HG03103 (cell line): ENCODE measurements around the gene PIP5K1C.
"Not testable (repeated sequence)": the region's sequence is repeated elsewhere in the genome, so short reads cannot be mapped to it uniquely, and the experiment has no call there.

Experiments used
- ATAC-seq: cut with Tn5 transposase; IDR thresholded peaks from one replicate; pipeline ENCODE4 v1.9.1; 2021; ENCODE audit warnings: low read depth; ENCODE audit not compliant: unreplicated experiment

Gene PIP5K1C

DNA sequence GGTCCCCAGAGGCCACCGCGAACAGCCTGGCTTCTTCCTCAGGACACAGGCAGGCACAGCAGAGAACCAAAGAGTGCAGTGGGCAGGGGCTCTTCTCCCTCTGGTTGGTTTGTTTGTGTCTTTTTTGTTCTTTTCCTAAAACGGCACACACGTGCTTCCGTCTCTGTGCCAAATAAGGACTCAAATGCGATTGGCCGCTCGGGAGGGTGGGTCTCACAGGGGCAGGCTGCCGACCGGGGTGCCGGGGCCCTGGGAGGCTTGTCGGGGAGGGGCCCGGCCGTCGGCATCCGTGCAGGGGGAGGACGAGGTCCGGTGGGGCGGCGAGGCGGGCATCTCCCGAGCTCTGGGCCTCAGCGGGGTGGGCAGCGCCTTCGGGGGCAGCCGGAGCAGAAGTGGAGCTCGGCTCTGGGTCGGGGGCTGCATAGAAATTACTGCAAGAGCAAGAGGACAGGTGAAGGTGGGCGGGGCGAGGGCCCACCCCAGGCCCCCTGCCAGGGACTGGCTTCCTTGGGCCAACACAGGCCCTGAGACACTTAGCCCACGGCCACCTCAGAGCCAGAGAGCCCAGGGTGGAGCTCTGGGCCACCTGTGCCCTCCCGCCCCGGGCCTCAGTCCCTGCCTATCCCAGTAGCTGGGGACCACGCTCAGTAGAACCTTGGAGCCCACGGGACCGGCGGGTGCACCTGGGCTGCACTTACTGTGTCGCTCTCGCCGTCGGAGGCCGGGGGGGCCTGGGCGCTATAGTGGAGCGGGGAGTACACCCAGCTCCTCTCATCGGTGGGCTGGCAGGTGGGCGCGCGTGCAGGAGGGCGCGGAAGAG is 67.3 kb downstream of the PIP5K1C start:
- no peak for ATAC-seq

DNA sequence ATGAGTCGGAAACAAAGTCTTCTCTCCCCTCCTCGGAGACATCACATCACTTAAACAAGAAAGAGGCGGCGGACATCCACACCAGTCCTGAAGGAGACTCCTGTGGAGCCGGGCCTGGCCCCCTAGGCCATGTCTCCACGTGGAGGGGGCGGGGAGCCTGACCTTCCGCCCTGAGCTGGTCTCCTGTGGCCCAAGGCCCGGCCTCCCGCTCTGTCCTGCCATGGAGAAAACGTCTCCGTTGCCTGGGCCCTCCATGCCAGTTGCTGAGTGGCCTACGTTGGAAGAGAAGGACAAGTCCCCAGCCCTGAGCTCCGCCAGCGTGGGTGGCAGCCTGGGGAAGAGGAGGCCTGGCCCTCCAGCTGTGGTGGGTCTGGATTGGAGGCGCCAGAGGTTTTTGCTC is 68.2 kb downstream of the PIP5K1C start:
- no peak for ATAC-seq

DNA sequence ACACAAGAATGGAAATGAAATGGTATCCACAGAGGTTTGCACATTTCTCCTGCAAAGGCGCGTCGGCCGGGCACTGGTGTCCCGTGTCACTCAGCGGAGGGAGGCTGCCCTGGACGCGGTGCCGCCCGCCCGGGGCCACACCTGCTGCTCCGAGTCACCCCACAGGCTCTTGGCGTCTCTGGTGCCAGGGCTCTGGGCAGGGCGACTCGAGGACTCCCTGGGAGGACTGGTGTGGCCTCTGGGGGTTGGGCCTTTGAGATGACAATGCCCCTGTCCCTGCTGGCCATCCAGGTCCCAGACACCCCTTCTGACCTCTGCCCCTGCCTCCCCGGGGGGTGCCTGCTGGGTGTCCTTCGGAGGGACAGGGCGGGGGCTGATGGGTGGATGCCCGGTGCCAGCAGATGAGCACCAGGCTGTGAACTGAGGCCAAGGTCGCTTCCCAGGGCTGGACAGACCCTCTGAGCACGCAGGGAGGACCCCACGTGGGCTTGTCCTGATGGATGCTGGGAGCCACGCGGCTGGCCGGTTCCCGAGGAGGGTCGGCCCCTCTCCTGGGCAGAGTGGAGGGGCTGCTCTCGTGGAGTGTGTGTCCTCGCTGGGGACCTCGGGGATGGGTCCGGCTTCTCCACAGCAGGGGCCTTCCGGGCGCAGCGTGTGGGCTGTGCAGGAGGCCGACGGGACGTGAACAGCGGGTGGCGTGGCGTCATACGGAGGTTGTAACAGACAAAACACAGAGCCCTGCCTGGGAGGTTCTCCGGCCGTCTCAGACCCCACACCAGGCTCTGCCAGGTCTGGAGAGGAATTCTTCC is 69.0 kb downstream of the PIP5K1C start:
- no peak for ATAC-seq

DNA sequence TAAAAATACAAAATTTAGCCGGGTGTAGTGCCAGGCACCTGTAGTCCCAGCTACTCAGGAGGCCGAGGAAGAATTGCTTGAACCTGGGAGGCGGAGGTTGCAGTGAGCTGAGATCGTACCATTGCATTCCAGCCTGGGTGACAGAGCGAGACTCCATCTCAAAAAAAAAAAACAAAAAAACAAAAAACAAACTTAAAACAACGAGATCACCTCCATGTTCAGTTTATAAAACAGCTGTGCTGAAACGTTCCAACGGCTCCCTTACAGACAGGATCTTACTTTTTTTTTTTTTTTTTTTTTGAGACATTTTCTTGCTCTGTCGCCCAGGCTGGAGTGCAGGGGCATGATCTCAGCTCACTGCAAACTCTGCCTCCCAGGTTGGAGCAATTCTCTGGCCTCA is 71.5 kb downstream of the PIP5K1C start:
- not testable (repeated sequence) for ATAC-seq

DNA sequence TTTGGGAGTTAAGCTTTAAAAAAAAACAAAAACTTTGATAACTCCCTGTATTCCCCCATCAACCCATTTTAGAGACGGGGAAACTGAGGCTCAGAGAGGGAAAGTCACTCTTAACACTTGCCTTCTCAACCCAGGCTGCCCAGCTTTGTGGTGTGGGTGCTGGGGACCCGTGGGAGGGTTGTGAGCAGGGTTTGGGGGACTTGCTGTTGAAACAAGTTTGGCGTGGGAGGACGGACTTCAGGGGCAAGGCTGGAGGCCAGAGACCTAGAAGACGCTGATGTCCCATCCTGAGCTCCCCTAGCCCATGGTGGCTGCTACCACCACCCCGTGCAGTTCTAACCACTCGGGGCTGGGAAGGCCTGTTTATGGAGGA is 72.9 kb downstream of the PIP5K1C start:
- ATAC-seq = no peak

DNA sequence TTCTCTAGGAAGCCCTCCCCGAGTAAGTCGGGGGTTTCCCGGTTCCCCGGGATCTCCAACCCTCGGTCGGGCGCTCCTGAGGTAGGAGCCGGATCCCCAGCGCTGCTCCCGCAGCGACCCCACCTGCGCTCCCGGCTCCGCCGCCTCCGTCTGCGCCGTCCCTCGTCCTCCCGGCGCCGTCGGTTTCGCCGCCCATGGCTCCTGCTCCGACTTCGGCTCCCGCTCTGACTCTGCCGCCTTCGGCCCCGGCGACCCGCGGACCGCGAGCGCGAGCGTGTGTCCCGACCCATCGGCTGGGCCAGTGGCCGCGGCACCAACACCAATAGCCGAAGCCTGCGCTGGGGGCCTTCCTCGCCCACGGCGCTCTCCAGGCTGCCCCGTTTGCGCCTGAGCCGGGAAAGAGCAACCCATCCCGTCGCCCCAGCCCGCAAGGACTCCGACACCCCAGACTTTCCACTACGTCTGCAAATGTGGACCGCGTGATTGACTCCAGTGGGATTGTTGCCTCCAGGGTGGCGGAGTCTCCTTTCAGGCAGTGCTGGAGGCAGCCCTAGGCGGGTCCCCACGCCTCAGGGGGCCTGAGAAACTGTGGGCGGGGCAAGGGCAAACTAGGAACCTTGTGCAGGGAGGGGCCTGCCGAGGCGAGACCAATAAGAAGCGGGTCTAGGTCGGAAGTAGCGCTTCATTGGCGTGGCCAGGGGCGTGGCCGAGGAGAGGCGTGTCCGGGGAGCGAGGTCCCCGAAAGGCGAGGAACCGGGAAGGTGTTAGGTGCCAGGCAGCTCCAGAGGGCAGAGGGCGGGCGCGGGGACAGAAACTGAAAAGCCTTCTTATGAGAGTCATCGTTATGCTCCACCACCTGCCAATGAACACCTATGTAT is 73.6 kb downstream of the PIP5K1C start, which contains the start of gene CACTIN:
Gene CACTIN (minus strand): TSS at position 318 of the 878 bp plus-strand sequence. CDS start 28 bp downstream, at position 290.
- ATAC-seq = peak; percentile 81

DNA sequence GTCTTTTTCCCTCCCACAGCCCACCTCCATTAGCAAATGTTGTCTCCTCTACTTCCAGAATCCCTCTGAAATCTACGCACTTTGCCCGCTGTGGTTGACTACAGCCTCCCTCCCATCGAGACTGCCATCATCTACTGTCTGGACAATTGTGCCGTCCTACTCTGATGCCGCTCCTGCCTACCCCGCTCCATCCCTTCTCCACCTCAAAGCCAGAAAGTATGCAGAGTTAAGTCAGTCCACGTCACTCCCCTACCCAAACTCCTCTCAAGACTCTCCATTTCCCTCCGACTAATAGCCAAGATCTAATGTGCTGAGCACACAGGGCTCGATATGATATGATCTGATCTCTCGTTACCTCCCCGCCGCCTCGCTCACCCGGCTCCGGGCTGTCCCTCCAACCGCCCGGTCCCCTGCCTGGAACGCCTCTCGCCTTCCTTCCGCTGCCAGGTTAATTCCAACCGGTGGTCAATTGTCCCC is 74.2 kb downstream of the PIP5K1C start:
- no peak for ATAC-seq

DNA sequence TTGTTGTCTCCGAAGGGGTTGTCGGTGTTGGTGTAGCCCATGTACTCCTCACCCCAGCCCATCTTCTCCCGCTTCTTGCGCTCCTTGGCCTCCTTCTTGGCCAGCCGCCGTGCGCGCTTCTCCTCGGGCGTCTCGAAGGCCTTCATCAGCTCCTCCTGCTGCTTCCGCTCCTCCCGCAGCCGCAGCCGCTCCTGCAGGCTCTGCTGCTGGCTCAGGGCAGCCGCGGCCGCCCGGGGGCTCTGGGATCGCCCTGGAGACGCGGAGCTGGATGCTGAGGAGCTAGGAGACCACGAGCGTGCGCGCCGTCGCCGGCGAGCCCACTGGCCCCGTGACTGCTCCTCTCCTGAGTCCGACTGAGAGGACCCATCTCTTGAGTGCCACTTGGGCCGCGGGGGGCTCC is 76.6 kb downstream of the PIP5K1C start:
- no peak for ATAC-seq

DNA sequence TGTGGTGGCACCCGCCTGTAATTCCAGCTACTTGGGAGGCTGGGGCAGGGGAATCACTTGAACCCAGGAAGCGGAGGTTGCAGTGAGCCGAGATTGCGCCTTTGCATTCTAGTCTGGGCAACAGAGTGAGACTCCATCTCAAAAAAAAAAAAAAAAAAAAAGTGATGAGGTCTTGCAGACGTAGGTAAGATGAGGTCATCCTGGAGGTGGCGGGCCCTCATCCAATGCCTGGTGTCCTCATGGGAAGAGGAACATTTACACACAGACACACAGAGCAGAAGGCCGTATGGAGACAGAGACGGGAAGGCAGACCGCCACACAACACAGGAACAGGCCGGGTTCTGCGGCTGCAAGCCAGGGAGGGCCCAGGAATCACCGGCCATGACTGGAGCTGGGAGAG is 78.0 kb downstream of the PIP5K1C start:
- no peak for ATAC-seq

DNA sequence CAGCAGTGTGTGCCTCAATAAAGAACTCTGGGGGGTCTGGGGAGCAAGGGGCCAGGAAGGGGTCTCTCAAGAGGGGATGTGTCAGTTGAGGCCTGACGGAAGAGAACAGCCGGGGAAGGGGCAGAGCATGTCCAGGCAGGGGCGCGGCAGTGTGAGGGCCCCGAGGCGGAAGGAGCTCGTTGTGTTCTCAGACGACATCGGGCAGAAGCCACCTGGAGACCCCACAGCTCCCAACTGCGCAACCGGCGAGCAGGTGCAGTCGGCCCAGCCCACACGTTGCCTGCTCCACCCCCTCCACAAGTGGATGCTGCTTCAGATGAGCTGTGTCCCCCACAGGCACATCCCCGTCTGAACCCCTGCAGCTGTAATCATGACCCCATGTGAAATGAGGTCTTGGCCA is 78.6 kb downstream of the PIP5K1C start:
- no peak for ATAC-seq

DNA sequence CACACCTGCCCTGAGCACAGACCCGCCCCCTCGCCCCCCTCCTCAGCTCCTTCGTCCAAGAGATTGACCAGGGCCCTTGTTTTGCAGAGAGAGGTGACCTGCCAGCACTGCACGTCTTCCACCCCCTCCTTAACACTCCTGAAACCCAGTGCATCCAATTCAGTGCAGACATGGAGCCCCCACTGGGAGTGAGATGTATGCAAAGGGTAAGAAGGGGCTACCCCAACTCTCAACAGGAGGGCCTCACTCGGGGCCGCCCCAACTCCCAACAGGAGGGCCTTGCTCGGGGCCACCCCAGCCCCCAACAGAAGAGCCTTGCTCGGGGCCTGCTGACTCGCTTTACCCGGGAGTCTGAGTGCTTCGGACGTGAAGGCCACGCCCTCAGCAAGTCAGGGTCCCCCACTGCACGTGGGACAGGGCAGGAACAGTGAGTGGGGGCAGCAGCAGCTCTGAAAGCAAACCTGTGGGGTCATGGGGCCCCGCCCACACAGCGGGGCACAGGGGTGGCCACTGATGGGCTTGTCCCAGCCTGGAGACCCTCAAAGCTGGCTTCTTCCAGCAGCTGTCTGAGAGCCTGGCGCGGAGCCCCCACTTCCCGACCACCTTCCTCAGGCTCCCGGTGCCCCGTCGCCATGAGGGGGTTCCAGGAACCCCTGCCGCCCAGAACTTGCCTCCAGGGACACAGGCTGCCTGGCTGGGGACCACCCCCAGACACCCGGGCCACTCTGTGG is 79.3 kb downstream of the PIP5K1C start:
- no peak for ATAC-seq

DNA sequence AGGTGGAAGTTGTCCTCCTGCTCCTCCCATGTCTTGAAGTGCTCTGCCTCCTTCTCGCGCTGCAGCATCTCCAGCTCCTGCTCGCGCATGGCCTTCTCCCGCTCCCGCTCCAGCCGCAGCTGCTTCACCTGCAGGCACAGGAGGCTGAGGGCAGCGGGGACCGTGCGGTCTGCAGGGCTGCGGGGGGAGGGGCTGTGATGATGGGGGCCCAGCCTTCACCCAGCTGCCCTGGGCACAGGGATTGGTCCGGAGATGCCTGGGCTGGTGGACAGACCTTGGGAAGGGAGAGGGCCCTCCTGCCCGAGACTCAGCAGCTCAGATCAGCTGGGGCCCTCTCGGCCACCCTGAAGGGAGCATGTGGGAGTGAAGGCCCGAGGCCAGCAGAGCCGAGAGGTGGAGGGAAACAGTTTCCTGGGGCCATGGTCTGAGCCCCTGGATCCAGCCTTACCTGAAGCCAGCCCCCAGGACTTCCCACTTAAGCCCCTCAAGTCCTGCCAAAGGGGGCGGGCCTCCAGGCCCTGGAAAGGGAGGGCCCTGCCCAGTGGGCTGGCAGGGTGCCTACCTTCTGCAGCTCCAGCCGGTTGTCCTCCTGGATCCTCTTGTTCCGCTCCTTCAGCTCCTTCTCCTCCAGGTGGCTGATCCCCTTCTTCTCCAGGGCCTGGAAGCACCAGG is 80.0 kb downstream of the PIP5K1C start:
- no peak for ATAC-seq

DNA sequence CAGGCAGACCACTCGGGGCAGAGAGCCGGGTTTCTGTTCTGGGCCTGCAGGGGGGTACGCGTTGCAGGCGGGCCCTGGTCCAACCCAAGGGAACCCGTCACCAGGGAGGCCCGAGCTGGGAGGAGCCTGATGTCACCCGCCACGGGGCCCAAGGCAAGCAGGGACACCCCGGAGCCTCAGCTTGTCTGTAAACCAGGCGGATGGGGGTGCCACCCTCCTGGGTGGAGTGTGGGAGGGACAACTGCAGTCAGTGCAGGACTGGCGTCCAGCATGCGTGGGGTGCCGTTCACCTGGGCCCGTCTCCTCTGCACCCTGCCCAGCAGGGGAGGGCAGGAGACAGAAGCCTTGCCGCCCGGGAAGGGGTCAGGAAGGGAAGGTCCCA is 80.6 kb downstream of the PIP5K1C start:
- no peak for ATAC-seq

DNA sequence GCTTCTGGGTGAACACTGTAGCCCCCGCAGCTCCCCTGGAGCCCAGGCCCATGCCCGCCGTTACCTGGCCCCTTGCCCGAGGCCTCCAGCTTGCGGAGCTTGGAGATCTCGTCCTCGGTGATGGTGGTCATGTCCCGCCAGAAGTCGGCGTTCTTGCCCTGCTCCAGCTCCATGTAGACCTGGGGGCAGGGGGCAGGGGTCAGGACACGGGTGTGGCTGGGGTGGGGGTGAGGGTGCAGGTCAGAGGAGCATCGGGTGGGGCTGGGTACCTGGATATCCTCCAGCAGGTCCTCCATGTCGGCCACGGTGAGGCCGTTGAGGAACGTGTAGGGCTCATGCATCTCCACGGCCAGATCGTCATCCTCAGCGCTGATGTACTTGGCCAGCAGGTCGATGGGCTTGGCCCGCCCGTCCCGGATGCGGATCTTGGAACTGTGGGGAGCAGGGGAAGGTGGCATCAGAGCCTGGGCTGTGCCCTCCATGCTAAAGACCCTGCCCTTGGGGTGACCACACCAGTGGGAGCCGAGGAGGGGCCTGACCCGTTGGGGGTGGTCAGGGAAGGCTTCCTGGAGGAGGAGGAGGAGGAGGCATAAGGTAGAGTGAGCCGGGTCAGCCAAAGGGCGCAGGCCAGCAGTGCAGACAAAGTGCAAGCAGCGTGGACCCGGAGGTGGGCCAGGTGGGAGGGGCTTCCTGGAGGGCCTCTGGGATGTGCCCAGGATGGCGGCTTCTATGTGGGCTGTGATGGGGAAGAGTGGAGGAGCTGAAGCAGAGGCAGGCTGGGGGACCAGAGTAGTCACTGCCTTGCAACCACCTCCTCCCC is 81.2 kb downstream of the PIP5K1C start:
- no peak for ATAC-seq

DNA sequence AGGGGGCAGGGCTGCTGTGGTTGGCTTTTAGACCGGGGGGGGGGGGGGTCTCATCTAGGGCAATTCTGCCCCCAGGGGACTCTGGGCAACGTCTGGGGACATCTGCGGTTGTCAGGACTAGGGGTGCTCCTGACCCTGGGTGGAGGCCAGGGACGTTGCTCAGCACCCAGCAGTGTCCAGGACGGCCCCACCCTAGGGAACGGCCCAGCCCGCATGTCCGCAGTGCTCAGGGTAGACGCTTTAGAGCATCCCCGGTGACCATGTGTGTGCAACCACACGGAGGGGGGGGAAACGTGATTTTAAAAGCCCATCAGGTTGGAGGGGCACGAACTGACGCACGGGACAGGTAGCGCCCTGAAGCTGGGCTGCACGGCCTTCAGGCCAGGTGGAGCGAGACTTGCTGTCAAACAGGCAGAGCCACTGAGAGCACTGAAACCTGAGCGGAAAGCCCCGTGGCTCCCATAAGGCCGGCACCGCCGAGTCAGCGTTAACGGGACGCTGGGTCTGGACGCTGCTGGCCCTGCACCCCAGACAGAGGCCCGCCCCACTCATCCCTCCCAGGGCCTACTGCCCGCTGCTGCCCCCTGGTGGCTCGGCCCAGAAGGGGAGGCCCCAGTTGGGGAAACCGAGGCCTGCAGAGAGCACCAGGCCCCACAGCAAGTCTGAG is 82.0 kb downstream of the PIP5K1C start:
- no peak for ATAC-seq

DNA sequence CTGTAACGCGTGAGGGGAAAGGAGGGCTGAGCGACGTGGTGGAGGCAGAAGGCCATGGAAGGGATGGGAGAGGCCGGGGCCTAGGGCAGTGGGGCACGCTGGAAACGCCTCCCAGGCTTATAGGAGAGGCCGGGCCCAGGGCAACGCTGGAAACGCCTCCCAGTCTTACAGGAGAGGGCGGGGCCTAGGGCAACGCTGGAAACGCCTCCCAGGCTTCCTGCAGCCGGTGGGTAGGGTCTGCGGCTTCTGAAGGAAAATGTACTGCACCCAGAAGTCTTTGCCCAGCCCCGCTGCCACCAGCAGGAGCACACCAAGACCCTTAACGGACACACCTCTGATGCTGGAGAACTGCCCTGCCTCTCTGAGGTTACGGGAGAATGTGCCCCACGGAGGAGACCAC is 82.8 kb downstream of the PIP5K1C start:
- no peak for ATAC-seq

DNA sequence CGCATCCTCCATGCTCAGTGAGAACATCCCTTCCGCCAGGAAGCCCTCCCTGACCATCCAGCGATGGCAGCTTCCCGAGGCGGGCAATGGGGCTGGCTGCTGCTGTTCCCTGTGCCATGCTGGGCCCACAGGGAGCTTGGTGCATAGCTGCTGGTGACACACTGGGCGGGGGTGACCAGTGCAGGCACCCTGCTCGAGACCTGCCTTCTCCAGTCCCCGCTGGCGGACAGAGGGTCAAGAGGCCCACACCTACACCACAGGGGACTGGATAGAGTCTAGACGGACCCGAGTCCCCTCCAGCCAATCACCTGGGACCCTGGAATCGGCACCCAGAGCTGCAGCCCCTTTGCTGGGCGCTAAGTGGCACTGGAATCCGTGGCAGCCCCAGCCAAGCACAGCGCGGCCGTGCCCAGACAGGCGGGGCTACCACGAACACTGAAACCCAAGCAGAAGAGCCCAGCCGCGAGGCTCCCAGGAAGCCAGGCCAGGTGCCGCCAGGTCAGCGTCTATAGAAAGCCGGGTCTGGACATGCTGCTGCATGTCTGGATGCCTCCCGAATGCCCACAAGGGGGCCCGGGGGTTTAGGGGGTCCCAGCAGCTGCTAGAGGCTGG is 84.6 kb downstream of the PIP5K1C start:
- no peak for ATAC-seq
